Natural killer cell (primary cell): ENCODE results near the gene NPPB. TPM values are rescaled to one million over a fixed set of nuclear protein-coding genes. Genes with fewer than 3 reads are reported as not detected.

ENCODE experiments used
- ATAC-seq, 3 donors: fragments of 150-1000 bp in 2 of 3; fragments of 200-7000 bp in 1 of 3; cut with Tn5 transposase; 1 replicate in 1 of 3; 2 replicates in 2 of 3; pipeline ENCODE4 v1.10.0; 2021; ENCODE audit warnings: mild to moderate bottlenecking in 2 of 3, moderate library complexity in 2 of 3
- DNase-seq, 2 donors: peaks; one replicate each; pipeline versions ENCODE4 v3.0.0 to v3.0.0-alpha.2; 2013 to 2021; ENCODE audit warnings: mixed read lengths in 1 of 2
- H3K27ac ChIP-seq: one replicate; pipeline ENCODE4 v1.5.1; 2013; ENCODE audit warnings: mild to moderate bottlenecking, low read length
- H3K27me3 ChIP-seq: one replicate; pipeline ENCODE4 v1.6.1; 2013; ENCODE audit warnings: low read length; ENCODE audit not compliant: control insufficient read depth, insufficient read depth
- H3K36me3 ChIP-seq: one replicate; pipeline ENCODE4 v1.6.1; 2013; ENCODE audit warnings: low read length; ENCODE audit not compliant: control insufficient read depth, insufficient read depth
- H3K4me1 ChIP-seq: one replicate; pipeline ENCODE4 v1.6.1; 2013; ENCODE audit warnings: low read length; ENCODE audit not compliant: control insufficient read depth, insufficient read depth
- H3K4me3 ChIP-seq: one replicate; pipeline ENCODE4 v1.5.1; 2013; ENCODE audit warnings: low read length
- H3K9me3 ChIP-seq: one replicate; pipeline ENCODE4 v1.6.1; 2013; ENCODE audit warnings: low read length; ENCODE audit not compliant: control insufficient read depth, insufficient read depth
- H3K27ac Mint-ChIP-seq, 2 donors: one replicate each; pipeline ENCODE4 v1.8.0; 2022; ENCODE audit warnings: mild to moderate bottlenecking in 2 of 2, mixed read lengths in 2 of 2, moderate library complexity in 1 of 2
- H3K27me3 Mint-ChIP-seq, 2 donors: one replicate each; pipeline ENCODE4 v1.8.0; 2022; ENCODE audit warnings: low read depth in 2 of 2, mixed read lengths in 2 of 2
- H3K36me3 Mint-ChIP-seq: one replicate; pipeline ENCODE4 v1.8.0; 2022; ENCODE audit warnings: mixed read lengths
- H3K4me1 Mint-ChIP-seq, 2 donors: one replicate each; pipeline ENCODE4 v1.8.0; 2022; ENCODE audit warnings: mixed read lengths in 2 of 2
- H3K4me3 Mint-ChIP-seq: one replicate; pipeline ENCODE4 v1.8.0; 2022; ENCODE audit warnings: mild to moderate bottlenecking, moderate library complexity, mixed read lengths
- H3K9me3 Mint-ChIP-seq, 2 donors: one replicate each; pipeline ENCODE4 v1.8.0; 2022; ENCODE audit warnings: mixed read lengths in 2 of 2
- CTCF ChIP-seq: fragments of 200-600 bp; IDR thresholded peaks from one replicate; pipeline ENCODE4 v1.8.0; 2022; ENCODE audit warnings: antibody characterized with exemption
- WGBS: methylation state at CpG from one replicate; pipeline ENCODE4 v1.1.7; 2013; ENCODE audit warnings: missing lambda C conversion rate; ENCODE audit not compliant: insufficient coverage; 5-methylcytosine and 5-hydroxymethylcytosine counted together
- intact Hi-C: fragments of 100-400 bp; cut with micrococcal nuclease; formaldehyde crosslinking; loops from one replicate; pipeline ENCODE4 v1.14.2; 2022
- total RNA-seq, 4 donors: library from RNA; stranded (reverse); fragments of 120-200 nt in 1 of 4; gene quantifications; one replicate each; pipeline versions ENCODE4 v1.2.3 to v1.2.4, GENCODE V29; 2013 to 2022

The NPPB gene
- total RNA-seq, 3 donors from 2014 or later (not counting 1 experiment from before 2014, with no cell fraction given): not detected

- DNase-seq: no peak
- 75% methylated on average over 7 of the region's 7 CpGs for WGBS
- H3K9me3 Mint-ChIP-seq: no peaks in the 10 kb centered on the region
- H3K36me3 Mint-ChIP-seq: no peaks in the 10 kb centered on the region
- intact Hi-C loops: no loop called here
- Histone ChIP-seq H3K9me3 (no peaks in the 10 kb centered on the region), H3K27ac (no peak overlapping the region), H3K4me3 (no peak overlapping the region), H3K27me3 (peaks cover 2% of the 10 kb centered on the region), H3K4me1 (no peaks in the 10 kb centered on the region), H3K36me3 (no peaks in the 10 kb centered on the region)
- no peak overlapping the region for H3K4me3 Mint-ChIP-seq
- H3K4me1 Mint-ChIP-seq: no peaks in the 10 kb centered on the region
- no peak for TF ChIP-seq CTCF
- ATAC-seq: no peak
- H3K27ac Mint-ChIP-seq: no peak overlapping the region
- H3K27me3 Mint-ChIP-seq: peaks cover 3 to 5% of the 10 kb centered on the region in 2 donors
Observed at GRCh38 chr1:11851180-11851579, 7.6 kb downstream of the NPPB start.

- TF ChIP-seq CTCF: no peak
- intact Hi-C loops: no loop called here
- H3K36me3 Mint-ChIP-seq: no peaks in the 10 kb centered on the region
- H3K4me3 Mint-ChIP-seq: no peak overlapping the region
- no peaks in the 10 kb centered on the region for H3K9me3 ChIP-seq
- no peak overlapping the region for H3K4me3 ChIP-seq
- H3K4me1 Mint-ChIP-seq: no peaks in the 10 kb centered on the region
- no peak overlapping the region for H3K27ac Mint-ChIP-seq
- no peaks in the 10 kb centered on the region for H3K4me1 ChIP-seq
- no peak overlapping the region for H3K27ac ChIP-seq
- ATAC-seq: no peak
- no peaks in the 10 kb centered on the region for H3K36me3 ChIP-seq
- DNase-seq: no peak
- peaks cover 2% of the 10 kb centered on the region for H3K27me3 ChIP-seq
- peaks cover 3 to 5% of the 10 kb centered on the region in 2 donors for H3K27me3 Mint-ChIP-seq
- WGBS: 91% methylated on average over 11 of the region's 11 CpGs
- no peaks in the 10 kb centered on the region for H3K9me3 Mint-ChIP-seq
Observed at GRCh38 chr1:11850156-11850555, 8.6 kb downstream of the NPPB start.

DNA sequence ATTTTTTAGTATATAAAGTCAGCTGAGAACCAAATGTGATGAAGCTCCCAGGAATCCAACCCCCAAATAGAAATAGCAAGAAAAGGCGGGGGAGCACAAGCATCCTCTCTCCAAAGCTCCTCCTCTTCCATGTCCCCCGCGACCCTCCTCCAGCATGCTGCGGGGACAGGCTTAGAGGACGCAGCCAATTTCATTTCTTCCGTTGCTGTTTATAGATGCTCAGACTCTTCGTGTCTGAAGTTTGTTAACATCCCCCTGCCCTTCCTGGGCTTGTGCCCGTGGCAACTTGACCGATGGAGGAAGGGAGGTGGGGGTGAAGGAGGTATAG, 10.4 kb downstream of the NPPB start:
- H3K9me3 ChIP-seq: no peaks in the 10 kb centered on the region
- DNase-seq (no peak), ATAC-seq (no peak)
- no peak for TF ChIP-seq CTCF
- Mint-ChIP-seq H3K27me3 (peaks cover 0 to 5% of the 10 kb centered on the region in 2 donors), H3K36me3 (no peaks in the 10 kb centered on the region), H3K4me1 (no peaks in the 10 kb centered on the region), H3K27ac (no peak overlapping the region), H3K9me3 (no peaks in the 10 kb centered on the region), H3K4me3 (no peak overlapping the region)
- WGBS: 95% methylated on average over 9 of the region's 9 CpGs
- H3K27me3 ChIP-seq: no peaks in the 10 kb centered on the region
- intact Hi-C loops: no loop called here
- no peak overlapping the region for H3K27ac ChIP-seq
- H3K36me3 ChIP-seq: peaks cover 5% of the 10 kb centered on the region
- no peaks in the 10 kb centered on the region for H3K4me1 ChIP-seq
- no peak overlapping the region for H3K4me3 ChIP-seq

GRCh38 chr1:11847667-11848372, 10.9 kb downstream of the NPPB start, which contains the start of gene NPPA:
Gene NPPA (minus strand): TSS chr1:11847783. CDS start chr1:11847684, 99 bp downstream.
- 62% methylated on average over 17 of the region's 18 CpGs for WGBS
- ATAC-seq (no peak), DNase-seq (no peak)
- peaks cover 5% of the 10 kb centered on the region for H3K36me3 ChIP-seq
- Mint-ChIP-seq H3K36me3 (no peaks in the 10 kb centered on the region), H3K9me3 (no peaks in the 10 kb centered on the region), H3K4me1 (no peaks in the 10 kb centered on the region), H3K27ac (no peak within 1 kb of the TSS), H3K27me3 (peaks cover 0 to 5% of the 10 kb centered on the region in 2 donors), H3K4me3 (no peak within 1 kb of the TSS)
- no peak within 1 kb of the TSS for H3K27ac ChIP-seq
- H3K4me1 ChIP-seq: no peaks in the 10 kb centered on the region
- intact Hi-C loops: no loop called here
- no peaks in the 10 kb centered on the region for H3K9me3 ChIP-seq
- no peak for TF ChIP-seq CTCF
- H3K27me3 ChIP-seq: no peaks in the 10 kb centered on the region
- H3K4me3 ChIP-seq: no peak within 1 kb of the TSS
